NOMO-1 treated with dmso at 0.1 percent for 144 hours (cell line): Measurements from ENCODE around the gene RABGAP1L.
"Not testable (repeated sequence)": the region's sequence is repeated elsewhere in the genome, so short reads cannot be mapped to it uniquely, and the experiment has no call there.

ENCODE experiments used
- DNase-seq: peaks from one replicate; lab custom pipeline; 2025; ENCODE audit not compliant: unreplicated experiment; lab: John Stamatoyannopoulos, UW

Gene RABGAP1L

DNA sequence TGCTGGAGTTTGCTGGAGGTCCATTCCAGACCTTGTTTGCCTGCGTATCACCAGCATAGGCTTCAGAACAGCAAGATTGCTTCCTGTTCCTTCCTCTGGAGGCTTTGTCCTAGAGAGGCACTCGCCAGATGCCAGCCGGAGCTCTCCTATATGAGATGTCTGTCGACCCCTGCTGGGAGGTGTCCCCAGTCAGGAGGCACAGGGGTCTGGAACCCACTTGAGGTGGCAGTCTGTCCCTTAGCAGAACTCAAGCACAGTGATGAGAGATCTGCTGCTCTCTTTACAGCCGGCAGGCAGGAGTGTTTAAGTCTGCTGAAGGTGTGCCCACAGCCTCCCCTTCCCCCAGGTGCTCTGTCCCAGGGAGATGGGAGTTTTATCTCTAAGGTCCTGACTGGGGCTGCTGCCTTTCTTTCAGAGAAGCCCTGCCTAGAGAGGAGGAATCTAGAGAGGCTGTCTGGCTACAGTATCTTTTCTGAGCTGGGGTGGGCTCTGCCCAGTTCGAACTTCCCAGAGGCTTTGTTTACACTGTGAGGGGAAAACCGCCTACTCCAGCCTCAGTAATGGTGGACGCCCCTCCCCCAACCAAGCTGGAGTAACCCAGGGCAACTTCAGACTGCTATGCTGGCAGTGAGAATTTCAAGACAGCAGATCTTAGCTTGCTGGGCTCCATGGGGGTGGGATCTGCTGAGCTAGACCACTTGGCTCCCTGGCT is 493.4 kb downstream of the RABGAP1L start:
- DNase-seq = no peak

GRCh38 chr1:174654560-174654959 is 495.2 kb downstream of the RABGAP1L start:
- DNase-seq = no peak

- no peak for DNase-seq
Observed at GRCh38 chr1:174656409-174657059, 497.2 kb downstream of the RABGAP1L start.

- no peak for DNase-seq
Observed at GRCh38 chr1:174657411-174657810, 498.1 kb downstream of the RABGAP1L start.

- DNase-seq = no peak
Observed at GRCh38 chr1:174657893-174658292, 498.6 kb downstream of the RABGAP1L start.

GRCh38 chr1:174659823-174660222 is 500.5 kb downstream of the RABGAP1L start:
- DNase-seq = no peak

DNA sequence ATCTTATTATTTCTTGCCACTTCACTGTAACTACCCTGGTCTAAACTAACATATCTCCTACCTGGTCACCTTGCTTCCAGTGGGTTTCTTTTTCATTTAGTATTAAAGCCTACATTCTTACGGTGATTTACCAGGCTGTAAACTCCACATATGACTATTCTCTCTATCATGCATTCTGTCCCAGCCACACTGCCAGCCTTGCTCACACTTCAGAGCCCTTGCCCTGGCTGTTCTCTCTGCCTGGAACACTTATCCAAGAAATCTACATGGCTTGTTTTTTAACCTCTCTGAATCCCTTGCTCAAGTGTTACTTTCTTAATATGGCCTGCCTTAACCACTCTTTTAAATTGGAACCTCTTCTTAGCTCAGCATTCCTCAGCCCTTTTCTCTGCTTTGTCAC is 501.2 kb downstream of the RABGAP1L start:
- DNase-seq = no peak

- no peak for DNase-seq
Observed at GRCh38 chr1:174663358-174663757, 504.0 kb downstream of the RABGAP1L start.

- no peak for DNase-seq
Observed at GRCh38 chr1:174666248-174666647, 506.9 kb downstream of the RABGAP1L start.

DNA sequence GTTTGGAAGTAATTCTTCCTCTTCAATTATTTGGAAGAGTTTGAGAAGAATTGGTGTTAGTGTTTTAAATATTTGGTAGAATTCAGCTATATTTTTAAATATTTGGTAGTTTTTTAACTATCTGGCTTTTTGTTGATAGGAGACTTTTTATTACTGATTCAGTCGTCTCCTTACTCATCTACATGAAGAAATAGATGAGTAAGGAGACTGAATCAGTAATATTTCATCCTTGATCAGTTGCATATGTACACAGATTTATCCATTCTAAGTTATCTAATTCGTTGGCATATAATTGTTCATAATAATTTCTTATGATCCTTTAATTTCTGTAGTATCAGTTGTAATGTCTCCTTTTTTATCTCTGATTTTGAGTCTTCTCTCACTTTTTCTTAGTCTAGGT is 512.5 kb downstream of the RABGAP1L start:
- no peak for DNase-seq

DNA sequence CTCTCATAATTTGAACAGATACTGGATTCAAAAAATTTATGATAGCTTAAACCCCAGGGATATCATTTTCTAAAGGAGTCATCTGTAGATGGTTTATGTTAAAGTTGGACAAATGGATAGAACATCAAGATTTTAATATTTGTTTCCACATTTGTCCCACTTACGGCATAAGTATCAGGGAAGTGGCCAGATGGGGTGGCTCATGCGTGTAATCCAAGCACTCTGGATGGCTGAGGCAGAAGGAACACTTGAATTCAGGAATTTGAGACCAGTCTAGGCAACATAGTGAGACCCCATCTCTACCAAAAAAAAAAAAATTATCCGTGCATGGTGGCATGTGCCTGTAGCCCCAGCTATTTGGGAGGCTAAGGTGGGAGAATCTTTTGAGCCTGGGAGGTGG is 517.5 kb downstream of the RABGAP1L start:
- no peak for DNase-seq

GRCh38 chr1:174678657-174679056 is 519.3 kb downstream of the RABGAP1L start:
- DNase-seq = no peak

- DNase-seq = no peak
Observed at GRCh38 chr1:174680101-174680500, 520.8 kb downstream of the RABGAP1L start.

- no peak for DNase-seq
Observed at GRCh38 chr1:174682419-174683008, 523.2 kb downstream of the RABGAP1L start.

DNA sequence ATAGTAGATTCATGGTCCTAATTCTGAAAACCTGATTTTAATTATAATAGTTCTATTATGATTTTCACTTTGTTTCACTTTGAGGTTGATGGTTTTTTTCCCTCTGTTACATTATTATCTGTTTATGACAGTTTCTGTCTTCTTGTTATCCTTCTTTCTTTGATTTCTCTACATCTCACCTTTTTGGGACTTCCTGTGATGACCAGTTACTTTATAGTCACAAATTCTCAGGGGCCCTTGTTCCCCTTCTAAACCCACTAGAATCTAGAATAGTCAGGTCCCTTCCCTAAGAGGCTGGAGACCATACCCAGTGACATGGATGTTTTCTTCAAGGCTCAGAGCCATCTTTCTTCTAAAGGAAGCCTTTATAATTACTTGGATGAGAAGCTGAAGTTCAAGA is 526.9 kb downstream of the RABGAP1L start:
- DNase-seq = no peak

DNA sequence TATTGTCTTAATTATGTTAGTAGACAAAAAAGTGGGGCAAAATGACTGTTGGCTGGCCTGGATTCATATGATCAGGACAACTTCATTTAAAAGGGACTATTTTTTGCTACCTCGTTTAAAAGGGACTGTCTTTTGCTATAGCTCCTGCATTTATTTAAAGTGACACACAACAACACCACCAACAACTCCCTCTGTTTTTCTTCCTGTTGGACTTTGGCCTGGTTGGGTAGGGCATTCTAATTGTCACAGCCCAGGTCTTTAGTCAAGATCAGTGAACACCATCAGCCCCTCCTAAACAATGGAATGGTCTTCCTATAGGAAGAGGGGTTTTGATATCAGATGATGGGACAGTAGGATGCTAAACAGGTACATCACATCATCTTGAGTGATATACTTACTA is 530.2 kb downstream of the RABGAP1L start:
- no peak for DNase-seq

GRCh38 chr1:174690266-174690665 is 530.9 kb downstream of the RABGAP1L start:
- DNase-seq = no peak

DNA sequence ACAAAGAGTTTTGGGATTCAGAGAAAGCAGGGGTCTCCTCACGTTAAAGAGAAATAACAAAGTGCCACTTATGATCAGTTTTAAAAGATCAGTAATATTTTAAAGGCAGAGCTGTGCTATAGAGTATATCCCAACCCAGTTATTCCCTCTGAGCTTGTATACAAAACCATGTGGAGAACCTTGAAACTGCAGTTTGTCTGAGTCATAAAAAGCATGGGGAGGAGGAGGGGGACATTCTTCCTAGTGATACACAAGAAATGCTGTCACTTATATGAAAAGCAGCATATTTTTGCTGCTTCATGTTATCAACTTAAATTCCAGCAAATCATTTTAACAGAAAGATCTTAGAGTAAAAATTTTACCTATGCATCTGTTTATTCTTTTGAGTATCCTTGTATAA is 533.0 kb downstream of the RABGAP1L start:
- DNase-seq = no peak

- no peak for DNase-seq
Observed at GRCh38 chr1:174693085-174693484, 533.8 kb downstream of the RABGAP1L start.

- not testable (repeated sequence) for DNase-seq
Observed at GRCh38 chr1:174693539-174693938, 534.2 kb downstream of the RABGAP1L start.

DNA sequence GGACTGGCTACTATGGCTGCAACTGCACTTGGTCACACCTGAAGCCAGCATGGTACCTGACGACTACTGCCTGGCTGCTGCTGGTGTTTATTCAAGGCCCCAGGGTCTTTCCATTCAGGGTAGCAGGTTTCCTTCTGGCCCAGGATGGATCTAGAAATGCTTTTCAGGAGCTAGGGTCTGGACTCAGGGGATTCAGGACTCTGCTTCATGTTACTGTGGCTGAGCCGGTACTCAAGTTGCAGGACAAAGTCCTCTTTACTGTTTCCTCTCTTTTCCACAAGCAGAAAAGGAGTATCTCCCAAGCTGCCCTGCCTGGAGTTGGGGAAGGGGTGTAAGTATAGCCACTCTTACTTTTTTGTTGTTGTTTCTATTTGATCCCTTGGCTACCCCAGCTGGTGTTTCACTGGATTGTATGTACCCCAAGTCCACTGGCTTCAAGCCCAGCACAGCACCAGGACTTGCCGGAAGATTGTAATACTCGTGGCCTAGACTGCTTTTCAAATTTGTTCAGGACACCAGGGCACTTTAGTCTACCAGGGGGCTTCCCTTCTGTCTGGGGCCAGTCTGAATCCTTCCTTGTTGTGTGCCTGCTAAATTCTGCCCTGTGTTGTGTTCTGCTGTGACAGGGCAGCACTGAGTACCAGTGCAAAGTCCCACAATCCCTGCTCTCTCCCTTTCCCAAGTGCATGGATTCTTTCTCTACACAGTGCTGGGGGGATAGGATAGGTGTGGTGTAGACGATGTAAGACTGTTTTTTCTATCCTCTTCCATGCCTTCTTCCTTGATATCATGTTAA is 536.9 kb downstream of the RABGAP1L start:
- no peak for DNase-seq

DNA sequence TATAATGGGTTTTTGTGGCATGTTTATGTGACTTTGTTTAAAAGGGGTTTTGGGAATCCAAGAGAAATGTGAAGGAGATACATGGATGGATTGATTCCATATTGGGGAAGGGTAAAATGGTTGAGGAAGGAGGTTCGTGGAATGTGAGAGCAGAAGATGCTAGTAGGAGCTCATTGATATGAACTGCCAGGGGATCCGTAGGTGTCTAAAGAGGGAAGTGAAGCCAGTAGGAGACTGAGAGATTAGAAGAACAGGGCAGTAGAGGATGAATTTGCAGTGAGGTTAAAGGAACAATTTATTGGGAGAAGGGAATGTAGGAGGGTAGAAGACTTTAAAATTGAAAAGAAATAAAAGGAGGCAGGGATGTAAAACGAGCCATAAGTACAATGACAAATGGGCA is 541.0 kb downstream of the RABGAP1L start:
- DNase-seq = no peak
